PC-3 (cell line): ENCODE measurements around the gene IGFBP4. TPM values are rescaled to one million over a fixed set of nuclear protein-coding genes. Genes with fewer than 3 reads are reported as not detected.
A peak's percentile ranks its signal among the peaks of the same experiment; 100 is the strongest.

Experiments used
- ATAC-seq: fragments of 200-7000 bp; cut with Tn5 transposase; 2 replicates; pipeline ENCODE4 v1.9.1; 2020; ENCODE audit warnings: mild to moderate bottlenecking, moderate library complexity
- BruUV-seq: library from RNA; stranded (reverse); fragments of 400-500 nt; replicated peaks from 2 replicates; lab custom pipeline; 2021; lab: Mats Ljungman, UMichigan
- CTCF ChIA-PET: fragments of 300-600 bp; sonication (Branson Sonifier 250); formaldehyde crosslinking; loops from one replicate; lab custom pipeline; 2022; ENCODE audit warnings: antibody characterized with exemption; lab: Charles Lee
- POLR2A ChIA-PET: fragments of 300-600 bp; sonication (Branson Sonifier 250); formaldehyde crosslinking; loops from one replicate; lab custom pipeline; 2022; ENCODE audit warnings: antibody characterized with exemption; ENCODE audit not compliant: unreplicated experiment; lab: Charles Lee
- DNase-seq: peaks from one replicate; pipeline ENCODE4 v3.0.0-alpha.2; 2015
- H2AFZ ChIP-seq: fragments of 300-600 bp; sonication (generic); 2 replicates; pipeline ENCODE4 v1.6.0; 2016; ENCODE audit warnings: antibody characterized with exemption, low read length
- H3F3A ChIP-seq: fragments of 300-600 bp; sonication (generic); one replicate; pipeline ENCODE4 v1.6.0; 2017; ENCODE audit warnings: antibody characterized with exemption, low read length, control low read depth, mild to moderate bottlenecking; ENCODE audit not compliant: unreplicated experiment
- H3K27ac ChIP-seq: fragments of 300-600 bp; sonication (generic); 2 replicates; pipeline ENCODE4 v1.5.1; 2016; ENCODE audit warnings: mild to moderate bottlenecking, low read length
- H3K27me3 ChIP-seq: fragments of 300-600 bp; sonication (generic); 2 replicates; pipeline ENCODE4 v1.6.1; 2016; ENCODE audit warnings: low read length, mixed read lengths
- H3K36me3 ChIP-seq: fragments of 300-600 bp; sonication (generic); 2 replicates; pipeline ENCODE4 v1.6.1; 2016; ENCODE audit warnings: low read depth, mixed run types, low read length, mixed read lengths
- H3K4me1 ChIP-seq: fragments of 300-600 bp; sonication (generic); 2 replicates; pipeline ENCODE4 v1.5.1; 2016; ENCODE audit warnings: low read length; ENCODE audit not compliant: insufficient read depth
- H3K4me2 ChIP-seq: fragments of 300-600 bp; sonication (generic); 2 replicates; pipeline ENCODE4 v1.6.0; 2016; ENCODE audit warnings: low read length
- H3K4me3 ChIP-seq: fragments of 300-600 bp; sonication (generic); 2 replicates; pipeline ENCODE4 v1.5.1; 2016; ENCODE audit warnings: mild to moderate bottlenecking, low read length, mixed read lengths
- H3K79me2 ChIP-seq: fragments of 300-600 bp; sonication (generic); 2 replicates; pipeline ENCODE4 v1.6.1; 2017; ENCODE audit warnings: low read length, mixed read lengths
- H3K9ac ChIP-seq: fragments of 300-600 bp; sonication (generic); 2 replicates; pipeline ENCODE4 v1.6.0; 2016; ENCODE audit warnings: mild to moderate bottlenecking, low read length
- H3K9me2 ChIP-seq: fragments of 300-600 bp; sonication (generic); replicated peaks from 2 replicates; pipeline ENCODE4 v1.6.1; 2016; ENCODE audit warnings: mixed run types, low read length, mixed read lengths
- H3K9me3 ChIP-seq: fragments of 300-600 bp; sonication (generic); 2 replicates; pipeline ENCODE4 v1.6.1; 2016; ENCODE audit warnings: low read length, mixed read lengths
- H4K20me1 ChIP-seq: fragments of 300-600 bp; sonication (generic); 2 replicates; pipeline ENCODE4 v1.6.1; 2016; ENCODE audit warnings: low read length, mixed read lengths
- EZH2 ChIP-seq: fragments of 300-600 bp; sonication (generic); IDR thresholded peaks from one replicate; pipeline ENCODE4 v1.6.1; 2017; ENCODE audit warnings: antibody characterized with exemption, mild to moderate bottlenecking, low read length; ENCODE audit not compliant: unreplicated experiment
- EZH2phosphoT487 ChIP-seq: fragments of 300-600 bp; sonication (generic); IDR thresholded peaks from 2 replicates; pipeline ENCODE4 v1.6.1; 2018; ENCODE audit warnings: mild to moderate bottlenecking, antibody characterized with exemption, low read length, borderline replicate concordance
- intact Hi-C: fragments of 100-400 bp; cut with micrococcal nuclease; formaldehyde crosslinking; loops from 2 replicates; pipeline ENCODE4 v1.9.0; 2023
- total RNA-seq: library from RNA; depleted of rRNA; stranded (reverse); fragments of >200 nt; gene quantifications from 2 replicates; pipeline ENCODE4 v1.2.3, GENCODE V29; 2014
- TF ChIP-seq, protein P1 (sequence below): fragments of 300-600 bp; sonication (generic); conservative IDR thresholded peaks from 2 replicates; pipeline ENCODE4 v1.5.1; 2017; ENCODE audit warnings: antibody characterized with exemption, low read depth, mild to moderate bottlenecking, low read length

IGFBP4 gene
- total RNA-seq, 1 experiment from 2014 or later, result 164 TPM

DNA sequence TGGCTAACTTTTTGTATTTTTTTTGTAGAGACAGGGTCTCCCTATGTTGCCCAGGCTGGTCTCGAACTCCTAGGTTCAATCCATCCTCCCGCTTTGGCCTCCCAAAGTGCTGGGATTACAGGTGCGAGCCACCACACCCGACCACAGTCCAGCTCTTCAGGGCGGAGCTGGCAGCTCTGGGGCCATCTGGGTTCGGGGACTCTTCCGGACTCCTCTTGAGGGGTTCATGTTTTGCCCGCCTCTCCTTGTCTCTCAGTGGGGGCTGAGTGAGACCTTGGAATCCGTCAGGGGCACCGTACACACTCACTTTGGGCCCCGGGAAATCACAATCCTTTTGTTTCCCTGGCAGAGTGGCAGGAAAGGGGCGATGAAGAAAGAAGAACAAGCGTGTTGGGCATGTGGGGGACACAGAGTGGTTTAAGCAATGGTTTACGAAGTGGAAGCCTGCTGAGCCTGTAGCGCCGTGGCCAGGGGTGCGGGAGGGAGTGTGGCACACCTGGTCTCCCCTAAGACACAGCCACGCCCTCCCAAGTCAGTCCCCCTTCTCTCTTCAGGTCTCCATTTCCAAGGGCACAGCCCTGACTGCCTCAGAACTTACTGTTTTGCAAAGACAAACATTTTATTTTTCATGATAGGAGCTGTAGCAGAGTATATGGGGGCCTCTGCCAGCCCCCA lies 32.1 kb downstream of the IGFBP4 start:
- no peak overlapping the region for H3K27ac ChIP-seq
- ATAC-seq (no peak), DNase-seq (peak; percentile 7)
- TF ChIP-seq, protein P1, sequence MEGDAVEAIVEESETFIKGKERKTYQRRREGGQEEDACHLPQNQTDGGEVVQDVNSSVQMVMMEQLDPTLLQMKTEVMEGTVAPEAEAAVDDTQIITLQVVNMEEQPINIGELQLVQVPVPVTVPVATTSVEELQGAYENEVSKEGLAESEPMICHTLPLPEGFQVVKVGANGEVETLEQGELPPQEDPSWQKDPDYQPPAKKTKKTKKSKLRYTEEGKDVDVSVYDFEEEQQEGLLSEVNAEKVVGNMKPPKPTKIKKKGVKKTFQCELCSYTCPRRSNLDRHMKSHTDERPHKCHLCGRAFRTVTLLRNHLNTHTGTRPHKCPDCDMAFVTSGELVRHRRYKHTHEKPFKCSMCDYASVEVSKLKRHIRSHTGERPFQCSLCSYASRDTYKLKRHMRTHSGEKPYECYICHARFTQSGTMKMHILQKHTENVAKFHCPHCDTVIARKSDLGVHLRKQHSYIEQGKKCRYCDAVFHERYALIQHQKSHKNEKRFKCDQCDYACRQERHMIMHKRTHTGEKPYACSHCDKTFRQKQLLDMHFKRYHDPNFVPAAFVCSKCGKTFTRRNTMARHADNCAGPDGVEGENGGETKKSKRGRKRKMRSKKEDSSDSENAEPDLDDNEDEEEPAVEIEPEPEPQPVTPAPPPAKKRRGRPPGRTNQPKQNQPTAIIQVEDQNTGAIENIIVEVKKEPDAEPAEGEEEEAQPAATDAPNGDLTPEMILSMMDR, result no peak
- TF ChIP-seq EZH2phosphoT487 (no peak), EZH2 (no peak)
- no peak overlapping the region for H3K9ac ChIP-seq
- H3F3A ChIP-seq, result no peaks in the 10 kb centered on the region
- ChIA-PET CTCF (interaction anchor here (0.6 to 1.5 kb wide), 5 partner anchors 20 to 85 kb away, joined by 3 to 17 read pairs (median 7); partner anchors contain the start of gene TOP2A), POLR2A (no interaction called here)
- H3K4me1 ChIP-seq, result peaks cover under 1% of the 10 kb centered on the region; the same call in 1 of the 2 replicates
- H2AFZ ChIP-seq, result no peak overlapping the region
- H3K9me3 ChIP-seq, result no peaks in the 10 kb centered on the region
- intact Hi-C loops, result no loop called here
- no peaks in the 10 kb centered on the region for H3K9me2 ChIP-seq
- H3K27me3 ChIP-seq, result no peaks in the 10 kb centered on the region
- H3K4me3 ChIP-seq, result no peak overlapping the region
- H3K79me2 ChIP-seq, result no peaks in the 10 kb centered on the region
- BruUV-seq, result no TSS peak
- H3K36me3 ChIP-seq, result peaks cover 16% of the 10 kb centered on the region; the same call in 1 of the 2 replicates
- H4K20me1 ChIP-seq, result no peaks in the 10 kb centered on the region
- H3K4me2 ChIP-seq, result no peak overlapping the region

DNA sequence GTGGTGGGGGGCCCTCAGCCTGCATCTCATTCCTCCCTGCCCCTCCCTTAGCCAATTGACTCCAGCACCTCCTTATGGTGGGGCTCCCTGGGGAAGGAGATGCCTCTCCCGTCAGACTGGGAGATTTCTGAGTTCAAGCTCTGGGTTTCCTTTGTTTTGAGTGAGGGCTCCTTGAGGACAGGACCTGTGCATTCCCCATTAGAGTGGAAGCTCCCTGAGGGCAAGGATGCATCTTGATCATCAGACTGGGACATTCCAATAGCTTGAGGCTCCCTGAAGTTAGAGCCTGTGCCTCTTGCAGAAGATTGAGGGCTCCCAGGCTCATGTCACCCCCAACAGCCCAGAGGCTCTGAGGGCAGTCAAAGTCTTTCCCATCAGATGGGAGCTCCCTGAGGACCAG lies 34.5 kb downstream of the IGFBP4 start:
- Histone ChIP-seq H3K36me3 (peaks cover 29% of the 10 kb centered on the region), H3K27me3 (no peaks in the 10 kb centered on the region), H3K9me3 (no peaks in the 10 kb centered on the region), H4K20me1 (no peaks in the 10 kb centered on the region), H3K4me3 (no peak overlapping the region), H2AFZ (no peak overlapping the region), H3K4me1 (peaks cover 7% of the 10 kb centered on the region), H3K9me2 (no peaks in the 10 kb centered on the region), H3K9ac (no peak overlapping the region), H3K4me2 (no peak overlapping the region), H3F3A (no peaks in the 10 kb centered on the region), H3K79me2 (no peaks in the 10 kb centered on the region), H3K27ac (no peak overlapping the region)
- no peak for DNase-seq
- TF ChIP-seq, protein P1, result no peak
- no peak for TF ChIP-seq EZH2phosphoT487
- TF ChIP-seq EZH2, result no peak
- intact Hi-C loops, result no loop called here
- ATAC-seq, result no peak
- ChIA-PET POLR2A (no interaction called here), CTCF (no interaction called here)
- BruUV-seq, result no TSS peak

DNA sequence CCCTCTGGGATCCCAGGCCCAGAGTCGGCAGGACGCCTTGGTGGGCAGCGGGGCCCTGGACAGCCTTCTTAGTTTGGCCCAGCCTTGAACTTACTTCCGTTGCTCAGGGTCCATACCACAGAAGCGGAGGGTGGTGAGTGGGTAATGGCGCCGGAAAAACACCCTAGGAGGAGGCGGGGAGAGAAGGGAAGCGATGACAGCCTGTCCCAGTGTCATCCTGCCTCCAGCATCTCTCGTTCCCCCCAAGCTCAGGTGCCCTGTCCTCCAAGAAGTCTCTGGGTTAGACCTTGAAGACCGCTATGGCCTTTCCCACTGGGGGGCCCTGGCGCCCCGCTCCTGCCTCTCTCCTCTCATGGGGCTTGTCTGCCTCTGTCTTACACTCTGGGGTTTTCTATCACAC lies 35.2 kb downstream of the IGFBP4 start:
- ChIA-PET POLR2A (no interaction called here), CTCF (no interaction called here)
- Histone ChIP-seq H3K79me2 (no peaks in the 10 kb centered on the region), H2AFZ (no peak overlapping the region), H3K4me3 (no peak overlapping the region), H3K9me3 (no peaks in the 10 kb centered on the region), H3K9me2 (no peaks in the 10 kb centered on the region), H4K20me1 (no peaks in the 10 kb centered on the region), H3K36me3 (peaks cover 29% of the 10 kb centered on the region), H3K4me1 (peaks cover 8% of the 10 kb centered on the region), H3K9ac (no peak overlapping the region), H3K4me2 (no peak overlapping the region), H3K27me3 (no peaks in the 10 kb centered on the region), H3K27ac (no peak overlapping the region), H3F3A (no peaks in the 10 kb centered on the region)
- DNase-seq (no peak), ATAC-seq (no peak)
- TF ChIP-seq EZH2 (no peak), EZH2phosphoT487 (no peak)
- TF ChIP-seq, protein P1, result no peak
- intact Hi-C loops, result no loop called here
- BruUV-seq, result no TSS peak
